ENCODE data around the gene MSL1. TPM values are rescaled to one million over a fixed set of nuclear protein-coding genes. Genes with fewer than 3 reads are reported as not detected.

Gene MSL1
- polyA plus RNA-seq, 2 donors: 42.1 to 59.5 TPM

DNA sequence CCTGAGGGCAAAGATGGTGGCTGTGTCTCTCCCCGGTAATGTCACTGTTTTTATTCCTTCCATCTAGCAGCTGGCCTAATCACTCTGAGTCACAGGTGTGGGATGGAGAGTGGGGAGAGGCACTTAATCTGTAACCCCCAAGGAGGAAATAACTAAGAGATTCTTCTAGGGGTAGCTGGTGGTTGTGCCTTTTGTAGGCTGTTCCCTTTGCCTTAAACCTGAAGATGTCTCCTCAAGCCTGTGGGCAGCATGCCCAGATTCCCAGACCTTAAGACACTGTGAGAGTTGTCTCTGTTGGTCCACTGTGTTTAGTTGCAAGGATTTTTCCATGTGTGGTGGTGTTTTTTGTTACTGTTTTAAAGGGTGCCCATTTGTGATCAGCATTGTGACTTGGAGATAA, 50.0 kb downstream of the MSL1 start:
- H3K36me3 ChIP-seq (ENCODE audit: control insufficient read depth in 2 of 2, insufficient read depth in 2 of 2, low read length in 1 of 2): peaks cover 18 to 21% of the 10 kb centered on the region in 2 donors
- no peak overlapping the region for H3K27ac ChIP-seq (ENCODE audit: low read depth in 2 of 2, low read length in 1 of 2)
- peaks cover 0 to 3% of the 10 kb centered on the region in 2 donors for H3K4me1 ChIP-seq (ENCODE audit: control insufficient read depth in 2 of 2, insufficient read depth in 2 of 2, low read length in 1 of 2)
- no peaks in the 10 kb centered on the region for H3K27me3 ChIP-seq (ENCODE audit: control insufficient read depth in 1 of 2, insufficient read depth in 2 of 2, low read length in 2 of 2)
- 70 to 81% methylated on average over 1 of the region's 1 CpG for WGBS, 2 donors
- H3K4me3 ChIP-seq (ENCODE audit: low read depth in 1 of 2, low read length in 2 of 2): no peak overlapping the region
- no peaks in the 10 kb centered on the region for H3K9me3 ChIP-seq (ENCODE audit: control insufficient read depth in 2 of 2, insufficient read depth in 1 of 2, low read depth in 1 of 2, low read length in 1 of 2)

DNA sequence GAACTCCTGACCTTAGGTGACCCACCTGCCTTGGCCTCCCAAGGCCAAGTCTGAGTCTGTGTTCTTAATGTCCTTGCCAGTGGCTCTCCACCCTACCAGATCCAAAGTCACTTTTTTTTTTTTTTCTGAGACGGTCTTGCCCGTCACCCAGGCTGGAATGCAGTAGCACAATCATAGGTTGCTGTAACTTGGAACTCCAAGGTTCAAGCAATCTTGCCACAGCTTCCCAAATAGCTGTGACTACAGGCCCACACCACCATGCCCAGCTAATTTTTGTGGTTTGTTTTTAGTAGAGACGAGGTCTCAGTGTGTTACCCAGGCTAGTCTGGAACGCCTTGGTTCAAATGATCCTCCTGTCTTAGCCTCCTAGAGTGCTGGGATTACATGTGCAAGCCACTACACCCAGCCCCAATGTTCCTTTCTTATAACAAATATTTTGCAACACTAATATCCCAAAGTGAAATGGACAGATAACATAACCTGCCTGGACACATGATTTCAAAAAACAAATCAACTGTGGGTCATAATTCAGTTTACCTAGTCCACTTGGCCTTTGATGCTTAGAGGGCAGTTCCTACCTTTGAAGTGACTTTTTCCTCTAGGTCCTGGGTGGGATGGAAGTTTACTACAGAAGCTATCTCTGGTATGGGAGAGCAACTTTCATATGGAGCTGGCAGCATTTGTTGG, 51.5 kb downstream of the MSL1 start:
- H3K27ac ChIP-seq (ENCODE audit: low read depth in 2 of 2, low read length in 1 of 2): no peak overlapping the region
- H3K27me3 ChIP-seq (ENCODE audit: control insufficient read depth in 1 of 2, insufficient read depth in 2 of 2, low read length in 2 of 2): no peaks in the 10 kb centered on the region
- 89 to 92% methylated on average over 4 of the region's 4 CpGs for WGBS, 2 donors
- peaks cover 9 to 14% of the 10 kb centered on the region in 2 donors for H3K36me3 ChIP-seq (ENCODE audit: control insufficient read depth in 2 of 2, insufficient read depth in 2 of 2, low read length in 1 of 2)
- peaks cover 0 to 4% of the 10 kb centered on the region in 2 donors for H3K4me1 ChIP-seq (ENCODE audit: control insufficient read depth in 2 of 2, insufficient read depth in 2 of 2, low read length in 1 of 2)
- no peak overlapping the region for H3K4me3 ChIP-seq (ENCODE audit: low read depth in 1 of 2, low read length in 2 of 2)
- H3K9me3 ChIP-seq (ENCODE audit: control insufficient read depth in 2 of 2, insufficient read depth in 1 of 2, low read depth in 1 of 2, low read length in 1 of 2): no peaks in the 10 kb centered on the region

DNA sequence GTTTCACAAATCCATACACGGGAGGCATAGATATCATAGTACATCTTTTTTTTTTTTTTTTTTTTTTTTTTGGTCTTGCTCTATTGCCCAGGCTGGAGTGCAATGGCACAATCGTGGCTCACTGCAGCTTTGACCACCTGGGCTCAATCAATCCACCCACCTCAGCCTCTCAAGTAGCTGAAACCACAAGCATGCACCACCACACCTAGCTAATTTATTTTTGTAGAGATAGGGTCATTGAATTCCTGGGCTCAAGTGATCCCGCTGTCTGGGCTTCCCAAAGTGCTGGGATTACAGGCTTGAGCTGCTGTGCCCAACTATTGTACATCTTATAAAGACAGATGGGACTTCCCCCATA, 52.0 kb downstream of the MSL1 start:
- Histone ChIP-seq H3K4me3 (ENCODE audit: low read depth in 1 of 2, low read length in 2 of 2) (no peak overlapping the region), H3K36me3 (ENCODE audit: control insufficient read depth in 2 of 2, insufficient read depth in 2 of 2, low read length in 1 of 2) (peaks cover 9 to 14% of the 10 kb centered on the region in 2 donors), H3K27me3 (ENCODE audit: control insufficient read depth in 1 of 2, insufficient read depth in 2 of 2, low read length in 2 of 2) (no peaks in the 10 kb centered on the region), H3K9me3 (ENCODE audit: control insufficient read depth in 2 of 2, insufficient read depth in 1 of 2, low read depth in 1 of 2, low read length in 1 of 2) (no peaks in the 10 kb centered on the region), H3K4me1 (ENCODE audit: control insufficient read depth in 2 of 2, insufficient read depth in 2 of 2, low read length in 1 of 2) (peaks cover 0 to 4% of the 10 kb centered on the region in 2 donors), H3K27ac (ENCODE audit: low read depth in 2 of 2, low read length in 1 of 2) (no peak overlapping the region)
- 65 to 77% methylated on average over 3 of the region's 3 CpGs for WGBS, 2 donors

DNA sequence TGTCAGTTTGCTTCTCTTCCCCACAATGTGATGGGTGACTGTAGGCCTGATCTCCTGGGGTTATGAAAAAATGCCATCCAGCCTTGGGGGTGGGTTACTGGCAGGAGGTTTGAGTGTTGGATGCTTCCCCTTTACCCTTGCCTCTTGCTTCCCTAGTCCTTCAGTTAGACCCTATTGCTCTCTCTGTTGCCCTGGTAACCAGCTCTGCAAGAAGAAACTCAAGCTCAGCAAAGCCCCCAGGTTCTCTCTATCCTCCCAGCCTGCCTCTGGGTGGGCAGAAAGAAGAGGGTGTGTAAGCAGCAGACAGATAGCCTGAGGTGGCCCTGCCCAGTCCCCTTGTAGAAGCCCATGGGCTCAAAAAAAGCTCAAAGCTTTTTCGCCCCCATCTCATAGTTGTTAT, 52.7 kb downstream of the MSL1 start:
- H3K27me3 ChIP-seq (ENCODE audit: control insufficient read depth in 1 of 2, insufficient read depth in 2 of 2, low read length in 2 of 2): no peaks in the 10 kb centered on the region
- H3K27ac ChIP-seq (ENCODE audit: low read depth in 2 of 2, low read length in 1 of 2): no peak overlapping the region
- H3K4me3 ChIP-seq (ENCODE audit: low read depth in 1 of 2, low read length in 2 of 2): no peak overlapping the region
- H3K4me1 ChIP-seq (ENCODE audit: control insufficient read depth in 2 of 2, insufficient read depth in 2 of 2, low read length in 1 of 2): peaks cover 0 to 4% of the 10 kb centered on the region in 2 donors
- H3K36me3 ChIP-seq (ENCODE audit: control insufficient read depth in 2 of 2, insufficient read depth in 2 of 2, low read length in 1 of 2): peaks cover 9 to 14% of the 10 kb centered on the region in 2 donors
- WGBS, 2 donors: 97 to 100% methylated on average over 1 of the region's 1 CpG
- H3K9me3 ChIP-seq (ENCODE audit: control insufficient read depth in 2 of 2, insufficient read depth in 1 of 2, low read depth in 1 of 2, low read length in 1 of 2): no peaks in the 10 kb centered on the region

DNA sequence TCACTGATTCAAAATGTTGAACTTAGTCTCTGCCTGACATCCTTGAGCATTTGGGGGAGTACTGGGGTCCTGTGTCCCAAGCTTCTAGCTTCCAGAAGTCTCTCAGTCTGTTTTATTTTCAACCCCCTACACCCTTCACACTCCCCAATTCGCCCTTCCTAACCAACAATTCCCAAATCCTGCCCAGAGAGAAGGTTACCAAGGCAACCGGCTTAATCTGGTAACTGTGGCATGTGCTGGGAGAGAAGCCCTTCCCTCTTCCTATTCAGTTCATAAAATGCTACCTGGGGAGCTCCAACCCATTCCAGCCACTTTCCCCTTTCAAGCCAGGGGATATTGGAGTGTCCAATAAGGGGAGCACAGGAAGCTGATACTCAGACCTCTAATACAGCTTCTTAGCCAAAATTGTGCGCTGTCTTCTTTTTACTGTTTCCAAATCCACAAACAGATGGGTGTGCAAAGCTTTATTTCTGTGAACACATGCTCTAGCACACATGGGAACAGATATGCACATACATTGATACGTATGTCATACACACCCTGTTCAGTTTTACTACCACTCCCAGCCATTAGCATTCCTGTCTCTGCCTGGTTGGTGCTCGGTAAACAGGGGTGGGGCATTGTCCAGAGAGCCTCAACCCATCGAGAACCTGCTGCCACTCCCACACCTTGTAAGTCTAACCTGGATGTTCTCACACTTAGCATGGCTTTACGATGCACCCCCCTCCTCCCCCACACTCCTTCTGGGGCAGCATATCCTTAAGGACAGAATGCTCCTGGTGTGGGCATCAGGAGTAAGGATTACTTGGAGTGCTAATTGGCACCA, 54.4 kb downstream of the MSL1 start:
- WGBS, 2 donors: 64 to 69% methylated on average over 7 of the region's 7 CpGs
- H3K36me3 ChIP-seq (ENCODE audit: control insufficient read depth in 2 of 2, insufficient read depth in 2 of 2, low read length in 1 of 2): peaks cover 3 to 4% of the 10 kb centered on the region in 2 donors
- H3K27me3 ChIP-seq (ENCODE audit: control insufficient read depth in 1 of 2, insufficient read depth in 2 of 2, low read length in 2 of 2): no peaks in the 10 kb centered on the region
- peaks cover 0 to 4% of the 10 kb centered on the region in 2 donors for H3K4me1 ChIP-seq (ENCODE audit: control insufficient read depth in 2 of 2, insufficient read depth in 2 of 2, low read length in 1 of 2)
- peak overlapping the region; percentile 97 to 98 for H3K27ac ChIP-seq (ENCODE audit: low read depth in 2 of 2, low read length in 1 of 2)
- no peaks in the 10 kb centered on the region for H3K9me3 ChIP-seq (ENCODE audit: control insufficient read depth in 2 of 2, insufficient read depth in 1 of 2, low read depth in 1 of 2, low read length in 1 of 2)
- H3K4me3 ChIP-seq (ENCODE audit: low read depth in 1 of 2, low read length in 2 of 2): no peak overlapping the region

DNA sequence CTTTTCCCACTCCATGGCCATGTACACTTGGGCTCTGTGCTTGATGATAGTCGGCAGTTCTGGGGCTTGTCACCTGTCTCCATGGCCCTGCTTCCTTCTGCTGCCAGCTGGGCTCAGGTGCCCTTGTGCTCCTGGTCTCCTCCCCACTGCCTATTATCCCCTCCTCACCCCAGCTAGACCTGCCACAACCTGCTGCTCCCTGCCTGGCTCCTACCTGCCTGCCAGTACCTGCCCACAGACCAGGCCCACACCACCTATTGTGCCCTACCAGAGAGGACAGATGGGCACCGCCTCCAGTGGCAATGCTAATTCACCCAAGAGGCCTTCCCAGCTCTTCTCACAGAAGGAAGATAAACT, 55.0 kb downstream of the MSL1 start:
- peak overlapping the region; percentile 80 to 85 for H3K4me3 ChIP-seq (ENCODE audit: low read depth in 1 of 2, low read length in 2 of 2)
- WGBS, 2 donors: 50 to 60% methylated on average over 2 of the region's 2 CpGs
- no peaks in the 10 kb centered on the region for H3K27me3 ChIP-seq (ENCODE audit: control insufficient read depth in 1 of 2, insufficient read depth in 2 of 2, low read length in 2 of 2)
- H3K27ac ChIP-seq (ENCODE audit: low read depth in 2 of 2, low read length in 1 of 2): peak overlapping the region; percentile 97 to 98
- peaks cover 3 to 6% of the 10 kb centered on the region in 2 donors for H3K4me1 ChIP-seq (ENCODE audit: control insufficient read depth in 2 of 2, insufficient read depth in 2 of 2, low read length in 1 of 2)
- no peaks in the 10 kb centered on the region for H3K9me3 ChIP-seq (ENCODE audit: control insufficient read depth in 2 of 2, insufficient read depth in 1 of 2, low read depth in 1 of 2, low read length in 1 of 2)
- peaks cover 1 to 2% of the 10 kb centered on the region in 2 donors for H3K36me3 ChIP-seq (ENCODE audit: control insufficient read depth in 2 of 2, insufficient read depth in 2 of 2, low read length in 1 of 2)

DNA sequence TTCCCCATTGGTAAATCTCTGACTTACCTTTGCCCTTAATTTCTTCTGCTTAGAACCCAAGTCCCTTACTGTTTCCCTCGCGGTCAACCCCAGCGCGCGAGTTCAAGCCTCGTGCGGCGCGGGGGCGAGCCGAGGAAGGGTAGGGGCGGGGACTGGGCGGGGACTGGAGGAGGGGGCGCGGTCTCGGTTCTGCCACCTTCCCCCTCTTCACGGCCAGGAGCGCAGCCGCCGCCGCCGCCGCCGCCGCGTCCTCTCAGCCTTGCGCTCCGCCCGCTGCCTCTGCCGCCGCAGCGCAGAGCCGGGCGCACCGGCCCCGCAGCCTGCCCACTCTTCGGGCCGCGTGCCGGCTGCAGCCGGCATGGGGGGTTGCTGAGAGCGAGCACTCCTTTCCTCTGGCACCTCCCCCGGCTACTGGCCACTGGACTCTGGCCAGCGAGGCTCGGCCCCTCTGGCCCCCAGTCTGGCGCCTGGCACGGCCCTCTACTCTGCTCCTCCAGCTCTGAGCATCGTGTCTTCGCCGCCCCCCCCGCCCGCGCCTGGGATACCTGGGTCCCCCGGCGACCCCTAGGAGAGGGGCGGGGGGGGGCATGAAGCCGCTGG, 55.6 kb downstream of the MSL1 start, which contains the start of gene RAPGEFL1:
TSS of gene RAPGEFL1 (plus strand) at position 196 of the 600 bp plus-strand sequence. CDS start at position 588, 392 bp downstream.
- peaks cover 0 to 2% of the 10 kb centered on the region in 2 donors for H3K36me3 ChIP-seq (ENCODE audit: control insufficient read depth in 2 of 2, insufficient read depth in 2 of 2, low read length in 1 of 2)
- H3K27ac ChIP-seq (ENCODE audit: low read depth in 2 of 2, low read length in 1 of 2): peak within 1 kb of the TSS; percentile 97 to 98
- peaks cover 3 to 6% of the 10 kb centered on the region in 2 donors for H3K4me1 ChIP-seq (ENCODE audit: control insufficient read depth in 2 of 2, insufficient read depth in 2 of 2, low read length in 1 of 2)
- H3K9me3 ChIP-seq (ENCODE audit: control insufficient read depth in 2 of 2, insufficient read depth in 1 of 2, low read depth in 1 of 2, low read length in 1 of 2): no peaks in the 10 kb centered on the region
- 0 to 2% methylated on average over 35 to 57 of the region's 57 CpGs for WGBS, 2 donors
- no peaks in the 10 kb centered on the region for H3K27me3 ChIP-seq (ENCODE audit: control insufficient read depth in 1 of 2, insufficient read depth in 2 of 2, low read length in 2 of 2)
- peak within 1 kb of the TSS; percentile 80 to 85 for H3K4me3 ChIP-seq (ENCODE audit: low read depth in 1 of 2, low read length in 2 of 2)

DNA sequence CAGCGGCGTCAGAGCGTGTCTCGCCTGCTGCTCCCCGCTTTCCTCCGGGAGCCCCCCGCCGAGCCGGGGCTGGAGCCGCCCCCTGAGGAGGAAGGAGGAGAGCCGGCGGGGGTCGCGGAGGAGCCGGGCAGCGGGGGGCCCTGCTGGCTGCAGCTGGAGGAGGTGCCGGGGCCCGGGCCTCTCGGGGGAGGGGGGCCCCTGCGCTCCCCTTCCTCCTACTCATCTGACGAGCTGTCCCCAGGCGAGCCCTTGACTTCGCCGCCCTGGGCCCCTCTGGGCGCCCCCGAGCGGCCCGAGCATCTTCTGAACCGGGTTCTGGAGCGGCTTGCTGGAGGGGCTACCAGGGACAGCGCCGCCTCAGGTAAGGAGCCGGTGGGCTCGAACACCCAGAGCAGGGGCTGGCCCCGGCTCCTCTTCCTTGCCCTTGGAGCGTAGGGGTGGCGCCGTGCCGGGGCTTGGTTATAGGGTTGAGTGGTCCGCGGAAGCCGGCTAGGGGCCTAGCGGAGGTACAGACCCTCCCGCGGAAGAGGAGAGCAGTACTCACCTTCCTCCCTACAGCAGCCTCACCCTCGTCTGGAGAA, 56.3 kb downstream of the MSL1 start:
- Histone ChIP-seq H3K4me3 (ENCODE audit: low read depth in 1 of 2, low read length in 2 of 2) (peak overlapping the region; percentile 80 to 85), H3K36me3 (ENCODE audit: control insufficient read depth in 2 of 2, insufficient read depth in 2 of 2, low read length in 1 of 2) (peaks cover 0 to 2% of the 10 kb centered on the region in 2 donors), H3K27me3 (ENCODE audit: control insufficient read depth in 1 of 2, insufficient read depth in 2 of 2, low read length in 2 of 2) (no peaks in the 10 kb centered on the region), H3K27ac (ENCODE audit: low read depth in 2 of 2, low read length in 1 of 2) (peak overlapping the region; percentile 97 to 98), H3K9me3 (ENCODE audit: control insufficient read depth in 2 of 2, insufficient read depth in 1 of 2, low read depth in 1 of 2, low read length in 1 of 2) (no peaks in the 10 kb centered on the region), H3K4me1 (ENCODE audit: control insufficient read depth in 2 of 2, insufficient read depth in 2 of 2, low read length in 1 of 2) (peaks cover 3 to 6% of the 10 kb centered on the region in 2 donors)
- 26 to 29% methylated on average over 24 to 46 of the region's 46 CpGs for WGBS, 2 donors

DNA sequence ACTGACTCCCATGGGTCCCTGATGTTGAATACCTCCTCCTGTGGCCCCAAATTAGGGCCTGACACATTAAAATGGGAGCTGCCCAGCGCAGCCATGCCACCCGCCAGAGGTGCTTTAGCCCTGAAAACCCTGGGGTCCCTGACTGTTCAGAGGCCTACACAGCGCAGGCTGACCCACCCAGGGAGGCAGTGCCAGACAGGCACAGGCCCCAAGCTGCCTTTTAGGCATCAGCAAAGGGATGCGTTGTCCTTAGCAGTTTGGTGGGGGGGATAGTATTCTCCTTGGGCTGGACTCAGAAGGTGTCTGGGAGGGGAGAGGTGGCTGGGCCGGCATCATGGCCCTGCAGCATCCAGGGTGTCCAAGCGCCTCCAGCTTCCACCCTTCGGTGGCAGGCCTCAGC, 56.9 kb downstream of the MSL1 start:
- Histone ChIP-seq H3K36me3 (ENCODE audit: control insufficient read depth in 2 of 2, insufficient read depth in 2 of 2, low read length in 1 of 2) (peaks cover 0 to 2% of the 10 kb centered on the region in 2 donors), H3K9me3 (ENCODE audit: control insufficient read depth in 2 of 2, insufficient read depth in 1 of 2, low read depth in 1 of 2, low read length in 1 of 2) (no peaks in the 10 kb centered on the region), H3K4me3 (ENCODE audit: low read depth in 1 of 2, low read length in 2 of 2) (peak overlapping the region; percentile 80 to 85), H3K4me1 (ENCODE audit: control insufficient read depth in 2 of 2, insufficient read depth in 2 of 2, low read length in 1 of 2) (peaks cover 3 to 6% of the 10 kb centered on the region in 2 donors), H3K27ac (ENCODE audit: low read depth in 2 of 2, low read length in 1 of 2) (peak overlapping the region; percentile 97 to 98), H3K27me3 (ENCODE audit: control insufficient read depth in 1 of 2, insufficient read depth in 2 of 2, low read length in 2 of 2) (no peaks in the 10 kb centered on the region)
- 58 to 65% methylated on average over 6 to 7 of the region's 7 CpGs for WGBS, 2 donors
